HepG2 (cell line): ENCODE data around the gene SVOP. TPM values are rescaled to one million over a fixed set of nuclear protein-coding genes. Genes with fewer than 3 reads are reported as not detected.
A peak's percentile ranks its signal among the peaks of the same experiment; 100 is the strongest.

ENCODE experiments used
- ATAC-seq: fragments of 200-7000 bp; cut with Tn5 transposase; 3 replicates; pipeline ENCODE4 v1.9.1; 2020; ENCODE audit warnings: mild to moderate bottlenecking, moderate library complexity
- BruUV-seq: library from RNA; stranded (reverse); fragments of 400-500 nt; replicated peaks from 2 replicates; lab custom pipeline; 2021; lab: Mats Ljungman, UMichigan
- CTCF ChIA-PET: fragments of 300-600 bp; formaldehyde crosslinking; extraction: SDS; loops from one replicate; lab custom pipeline; 2021; ENCODE audit warnings: low total read pairs, inconsistent platforms, low intra/inter-chr PET ratio; lab: Yijun Ruan, JAX
- POLR2A ChIA-PET: fragments of 350-600 bp; sonication (Branson Sonifier 250); formaldehyde crosslinking; loops from one replicate; lab custom pipeline; 2020; ENCODE audit warnings: antibody characterized with exemption, inconsistent platforms; lab: Yijun Ruan, JAX
- DNase-seq: peaks from one replicate; pipeline ENCODE4 v3.0.0-alpha.2; 2015; ENCODE audit warnings: low spot score
- FAIRE-seq: peaks from 3 replicates; lab custom pipeline; 2011; peaks lifted over from hg19 to GRCh38; lab: Jason Lieb, UNC
- H2AFZ ChIP-seq: one replicate; pipeline ENCODE4 v1.6.1; 2011; ENCODE audit warnings: low read length, inconsistent platforms
- H3K27ac ChIP-seq: fragments of 300-600 bp; 3 replicates; pipeline ENCODE4 v1.8.0; 2011; ENCODE audit warnings: mixed run types, mild to moderate bottlenecking, mixed read lengths, low read length, inconsistent platforms; ENCODE audit not compliant: insufficient read depth; ENCODE audit errors: extremely low read length
- H3K27me3 ChIP-seq, 2 experiments: fragments of 200-600 bp in 1 of 2; 2 replicates in 1 of 2; 3 replicates in 1 of 2; pipeline versions ENCODE4 v1.6.0 to v1.8.0; 2011; ENCODE audit warnings: low read length in 2 of 2, mild to moderate bottlenecking in 2 of 2, moderate library complexity in 2 of 2, inconsistent platforms in 1 of 2; ENCODE audit not compliant: insufficient read depth in 2 of 2, control insufficient read depth in 1 of 2
- H3K36me3 ChIP-seq, 2 experiments: fragments of 200-600 bp in 1 of 2; replicated peaks in 1 of 2; 2 replicates in 1 of 2; 3 replicates in 1 of 2; pipeline versions ENCODE4 v1.5.1 to v1.8.0; 2011; ENCODE audit warnings: low read length in 2 of 2, inconsistent platforms in 1 of 2; ENCODE audit not compliant: insufficient read depth in 2 of 2, control insufficient read depth in 1 of 2
- H3K4me1 ChIP-seq: 2 replicates; pipeline ENCODE4 v1.5.1; 2012; ENCODE audit warnings: low read length, inconsistent platforms; ENCODE audit not compliant: insufficient read depth
- H3K4me2 ChIP-seq: 2 replicates; pipeline ENCODE4 v1.6.0; 2011; ENCODE audit warnings: low read depth, low read length, inconsistent platforms
- H3K4me3 ChIP-seq, 3 experiments: fragments of 200-600 bp in 1 of 3; sonication (generic), shearing (Covaris generic) in 1 of 3; replicated peaks in 1 of 3; 2 replicates each; pipeline ENCODE4 v1.5.1; 2011 to 2016; ENCODE audit warnings: low read length in 3 of 3, inconsistent platforms in 2 of 3, low read depth in 2 of 3, mild to moderate bottlenecking in 2 of 3, control low read depth in 1 of 3, mixed read lengths in 1 of 3; ENCODE audit not compliant: insufficient read depth in 1 of 3
- H3K79me2 ChIP-seq: one replicate; pipeline ENCODE4 v1.6.1; 2011; ENCODE audit warnings: low read length, inconsistent platforms; ENCODE audit not compliant: insufficient read depth
- H3K9ac ChIP-seq: 2 replicates; pipeline ENCODE4 v1.6.0; 2011; ENCODE audit warnings: mild to moderate bottlenecking, low read depth, low read length, inconsistent platforms; ENCODE audit not compliant: insufficient read depth
- H3K9me3 ChIP-seq: 2 replicates; pipeline ENCODE4 v1.5.1; 2012; ENCODE audit warnings: mild to moderate bottlenecking, low read length
- H4K20me1 ChIP-seq: 2 replicates; pipeline ENCODE4 v1.6.0; 2011; ENCODE audit warnings: inconsistent platforms, mild to moderate bottlenecking, low read length, moderate library complexity; ENCODE audit not compliant: insufficient read depth
- HES4 ChIP-seq: sonication (generic); formaldehyde crosslinking; IDR thresholded peaks from 2 replicates; pipeline ENCODE4 v1.9.0; 2021; ENCODE audit warnings: mild to moderate bottlenecking, missing genetic modification reagents, borderline replicate concordance
- KLF13 ChIP-seq: sonication (generic); formaldehyde crosslinking; IDR thresholded peaks from 2 replicates; pipeline ENCODE4 v1.4.0; 2020; ENCODE audit warnings: mild to moderate bottlenecking, missing genetic modification reagents
- NPAS2 ChIP-seq: sonication (generic); formaldehyde crosslinking; IDR thresholded peaks from 2 replicates; pipeline ENCODE4 v1.8.0; 2022; ENCODE audit warnings: mild to moderate bottlenecking, missing genetic modification reagents, borderline replicate concordance
- PPARG ChIP-seq: conservative IDR thresholded peaks from 2 replicates; pipeline ENCODE4 v1.6.1; 2016; ENCODE audit warnings: missing biosample characterization, missing genetic modification reagents
- SIX4 ChIP-seq: sonication (generic); formaldehyde crosslinking; IDR thresholded peaks from 2 replicates; pipeline ENCODE4 v1.4.0; 2020; ENCODE audit warnings: missing genetic modification reagents
- SP5 ChIP-seq: IDR thresholded peaks from 2 replicates; pipeline ENCODE4 v1.6.1; 2016; ENCODE audit warnings: low read depth, borderline replicate concordance
- U2AF1 ChIP-seq: fragments of 200-400 bp; formaldehyde crosslinking; optimal IDR thresholded peaks from 2 replicates; pipeline ENCODE3; 2017; ENCODE audit warnings: mild to moderate bottlenecking, low read depth, low read length
- ZBTB38 ChIP-seq: sonication (generic); formaldehyde crosslinking; IDR thresholded peaks from 2 replicates; pipeline ENCODE4 v1.5.1; 2020; ENCODE audit warnings: mild to moderate bottlenecking, missing genetic modification reagents
- ZFP36 ChIP-seq: fragments of 150-350 bp; IDR thresholded peaks from 2 replicates; pipeline ENCODE4 v1.6.1; 2018; ENCODE audit warnings: borderline replicate concordance, low read length, low read depth; ENCODE audit not compliant: partially characterized antibody
- ZFY ChIP-seq: sonication (generic); formaldehyde crosslinking; IDR thresholded peaks from 2 replicates; pipeline ENCODE4 v1.4.0; 2020; ENCODE audit warnings: missing genetic modification reagents
- ZMYM4 ChIP-seq: sonication (generic); formaldehyde crosslinking; IDR thresholded peaks from 2 replicates; pipeline ENCODE4 v1.8.1; 2023; ENCODE audit warnings: mild to moderate bottlenecking, missing genetic modification reagents
- ZNF230 ChIP-seq: sonication (generic); formaldehyde crosslinking; IDR thresholded peaks from 2 replicates; pipeline ENCODE4 v1.4.0; 2020; ENCODE audit warnings: mild to moderate bottlenecking, missing genetic modification reagents
- ZNF354B ChIP-seq: sonication (generic); formaldehyde crosslinking; IDR thresholded peaks from 2 replicates; pipeline ENCODE4 v1.8.0; 2022; ENCODE audit warnings: mild to moderate bottlenecking, missing genetic modification reagents
- ZNF382 ChIP-seq: sonication (generic); formaldehyde crosslinking; IDR thresholded peaks from 2 replicates; pipeline ENCODE4 v1.5.0; 2020; ENCODE audit warnings: missing genetic modification reagents, mild to moderate bottlenecking, borderline replicate concordance
- ZNF577 ChIP-seq: sonication (generic); formaldehyde crosslinking; IDR thresholded peaks from 2 replicates; pipeline ENCODE4 v1.4.0; 2020; ENCODE audit warnings: mild to moderate bottlenecking, low read depth, missing genetic modification reagents, borderline replicate concordance
- ZNF691 ChIP-seq: sonication (generic); formaldehyde crosslinking; IDR thresholded peaks from 2 replicates; pipeline ENCODE4 v1.4.0; 2020; ENCODE audit warnings: missing genetic modification reagents, low read depth, mild to moderate bottlenecking, borderline replicate concordance
- ZNF878 ChIP-seq: sonication (generic); formaldehyde crosslinking; IDR thresholded peaks from 2 replicates; pipeline ENCODE4 v1.8.1; 2023; ENCODE audit warnings: mild to moderate bottlenecking, missing genetic modification reagents, moderate library complexity
- WGBS: methylation state at CpG from one replicate; pipeline ENCODE4 v1.1.6; 2017; ENCODE audit warnings: low lambda C conversion rate; 5-methylcytosine and 5-hydroxymethylcytosine counted together
- in situ Hi-C: cut with HindIII; loops from 2 replicates; pipeline ENCODE4 v1.10.0; 2017; ENCODE audit warnings: low pct_unique_long_range_greater_than_20kb; ENCODE audit not compliant: extremely low pct_ligation_motif_present
- intact Hi-C: fragments of 100-400 bp; cut with micrococcal nuclease; formaldehyde crosslinking; loops from one replicate; pipeline ENCODE4 v1.10.0; 2022; ENCODE audit not compliant: unreplicated experiment
- polyA plus RNA-seq, 8 experiments: library from polyadenylated mRNA; depleted of rRNA in 3 of 8; stranded (reverse) in 7 of 8; unstranded in 1 of 8; fragments of >200 nt; fragmentation: Illumina TruSeq in 4 of 8; extraction: Trizol in 4 of 8; gene quantifications; 2 replicates each; pipeline versions ENCODE4 v1.2.1 to v1.2.3, GENCODE V29; 2011 to 2016; ENCODE audit warnings: low read depth in 4 of 8, missing spikeins in 1 of 8, mixed read lengths in 1 of 8; ENCODE audit not compliant: insufficient read depth in 1 of 8
- total RNA-seq, 5 experiments: library from RNA; depleted of rRNA; stranded (reverse); fragments of >200 nt; fragmentation: Illumina TruSeq; extraction: Trizol; gene quantifications; 2 replicates each; pipeline ENCODE4 v1.2.3, GENCODE V29; 2016; ENCODE audit warnings: low read depth in 1 of 5
- TF ChIP-seq, protein P1 (sequence below): fragments of 450-650 bp; IDR thresholded peaks from 2 replicates; pipeline ENCODE4 v1.6.1; 2017

The SVOP gene
- total and polyA plus RNA-seq, 2 of the 13 experiments (the other 11 are each of a cell fraction or from before 2014, with no cell fraction given): not detected

DNA sequence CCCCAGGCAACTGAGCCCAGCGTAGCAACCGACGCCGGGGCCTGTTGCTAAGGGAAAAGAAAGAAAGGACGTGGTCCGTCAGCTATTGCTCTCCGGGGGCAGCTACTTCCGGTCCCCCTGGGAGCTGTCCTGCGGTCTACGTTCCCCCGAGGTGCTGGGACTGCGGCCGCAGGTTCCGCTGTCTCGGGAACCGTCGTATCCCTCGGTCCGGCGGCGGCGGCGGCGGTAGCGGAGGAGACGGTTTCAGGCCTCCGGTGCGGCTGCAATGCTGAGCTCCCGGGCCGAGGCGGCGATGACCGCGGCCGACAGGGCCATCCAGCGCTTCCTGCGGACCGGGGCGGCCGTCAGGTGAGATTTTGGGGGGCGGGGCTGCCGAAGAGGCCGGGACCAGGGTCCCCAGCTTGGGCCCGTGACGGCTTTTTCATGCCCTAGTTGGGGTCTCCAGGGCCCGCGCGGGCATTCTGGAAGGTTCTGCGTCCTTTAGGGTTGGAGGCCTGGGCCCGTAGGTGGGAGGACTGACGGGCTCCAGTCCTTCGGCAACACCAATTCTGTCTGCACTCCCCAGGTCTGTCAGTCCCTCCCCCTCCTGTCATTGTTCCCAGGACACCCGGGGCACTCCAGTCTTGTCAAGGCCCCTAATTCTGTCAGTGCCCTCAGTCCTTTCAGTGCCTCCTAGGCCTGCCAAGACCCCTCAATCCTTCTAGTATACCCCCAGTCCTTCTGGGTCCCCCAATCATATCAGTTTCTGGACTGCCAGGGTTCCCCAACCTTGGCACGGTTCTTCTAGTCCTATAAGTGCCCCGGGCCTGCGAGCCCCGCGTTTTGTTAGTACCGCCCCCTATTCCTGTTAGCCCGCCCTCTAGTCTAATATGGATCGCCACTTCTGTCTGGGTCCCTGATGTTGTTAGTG lies 31.8 kb upstream of the SVOP start, which contains the start of gene USP30:
Gene USP30 (plus strand): TSS at position 163 of the 910 bp plus-strand sequence. CDS start 103 bp downstream, at position 266.
- in situ Hi-C loops (no loop called here), intact Hi-C loops (loop anchor here (5.0 kb wide), 1 partner anchor 40 kb away; the partner anchor contains the start of gene ALKBH2)
- Histone ChIP-seq H3K9me3 (no peaks in the 10 kb centered on the region), H3K27me3 (no peaks in the 10 kb centered on the region; a peak in 1 of 5 replicates), H3K9ac (peak within 1 kb of the TSS; percentile 84), H4K20me1 (no peaks in the 10 kb centered on the region), H3K4me2 (peak within 1 kb of the TSS; percentile 96), H3K36me3 (peaks cover 0 to 2% of the 10 kb centered on the region in 2 experiments; a peak in 2 of 5 replicates), H3K4me3 (peak within 1 kb of the TSS; percentile 77 to 97 (median 92)), H3K79me2 (peaks cover 7% of the 10 kb centered on the region), H3K27ac (peak within 1 kb of the TSS; percentile 85), H2AFZ (peak within 1 kb of the TSS; percentile 62), H3K4me1 (peaks cover 12% of the 10 kb centered on the region)
- TSS peak; percentile 84 for BruUV-seq
- DNase-seq (peak; percentile 65), ATAC-seq (peak; percentile 90), FAIRE-seq (peak; percentile 67)
- CTCF ChIA-PET: no interaction called here
- WGBS: under 1% methylated on average over 26 of the region's 61 CpGs
- POLR2A ChIA-PET: interaction anchor here (0.7 to 1.4 kb wide), 4 partner anchors 13 to 41 kb away, joined by 3 to 5 read pairs (median 4); partner anchors contain the start of gene ALKBH2
- TF ChIP-seq ZFY (CRISPR knock-in tag): peak; percentile 87
- no peak for TF ChIP-seq U2AF1
- TF ChIP-seq ZNF878 (CRISPR knock-in tag): peak; percentile 70; the same call in 1 of the 2 replicates
- TF ChIP-seq KLF13: 0 out of 2 replicates have a peak, but pooled peaks have one; percentile 78
- no peak for TF ChIP-seq ZNF382
- TF ChIP-seq ZNF691 (CRISPR knock-in tag): peak; percentile 94; the same call in 1 of the 2 replicates
- no peak for TF ChIP-seq ZFP36
- peak; percentile 75; the same call in 1 of the 2 replicates for TF ChIP-seq SP5
- TF ChIP-seq ZNF230 (CRISPR knock-in tag): 0 out of 2 replicates have a peak, but pooled peaks have one; percentile 59
- peak; percentile 52; the same call in 1 of the 2 replicates for TF ChIP-seq PPARG (CRISPR knock-in tag)
- 0 out of 2 replicates have a peak, but pooled peaks have one; percentile 52 for TF ChIP-seq SIX4 (CRISPR knock-in tag)
- TF ChIP-seq ZBTB38: 0 out of 2 replicates have a peak, but pooled peaks have one; percentile 63
- no peak for TF ChIP-seq ZNF577 (CRISPR knock-in tag)
- TF ChIP-seq, protein P1, sequence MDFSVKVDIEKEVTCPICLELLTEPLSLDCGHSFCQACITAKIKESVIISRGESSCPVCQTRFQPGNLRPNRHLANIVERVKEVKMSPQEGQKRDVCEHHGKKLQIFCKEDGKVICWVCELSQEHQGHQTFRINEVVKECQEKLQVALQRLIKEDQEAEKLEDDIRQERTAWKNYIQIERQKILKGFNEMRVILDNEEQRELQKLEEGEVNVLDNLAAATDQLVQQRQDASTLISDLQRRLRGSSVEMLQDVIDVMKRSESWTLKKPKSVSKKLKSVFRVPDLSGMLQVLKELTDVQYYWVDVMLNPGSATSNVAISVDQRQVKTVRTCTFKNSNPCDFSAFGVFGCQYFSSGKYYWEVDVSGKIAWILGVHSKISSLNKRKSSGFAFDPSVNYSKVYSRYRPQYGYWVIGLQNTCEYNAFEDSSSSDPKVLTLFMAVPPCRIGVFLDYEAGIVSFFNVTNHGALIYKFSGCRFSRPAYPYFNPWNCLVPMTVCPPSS: no peak
- no peak for TF ChIP-seq NPAS2 (CRISPR knock-in tag)
- no peak; the same call in 1 of the 2 replicates for TF ChIP-seq HES4
- TF ChIP-seq ZMYM4 (CRISPR knock-in tag): peak; percentile 94
- 0 out of 2 replicates have a peak, but pooled peaks have one; percentile 45 for TF ChIP-seq ZNF354B (CRISPR knock-in tag)
